ENCODE data around the gene GLI2. TPM values are rescaled to one million over a fixed set of nuclear protein-coding genes. Genes with fewer than 3 reads are reported as not detected.

Gene GLI2
- total and polyA plus RNA-seq, 9 donors, result 5.9 to 53.0 (median 36.3) TPM

- intact Hi-C loops (cut with DNase I), result loop anchor here in 1 of 4 donors (10.0 kb wide), 1 partner anchor 78 kb away; no protein-coding TSS in a partner anchor
- DNase-seq, result no peak
- H3K9me3 ChIP-seq, result no peaks in the 10 kb centered on the region
- H3K27ac ChIP-seq, result no peak overlapping the region
- H3K27me3 ChIP-seq, result no peaks in the 10 kb centered on the region
- 95 to 100% (median 96%) methylated on average over 2 of the region's 2 CpGs for WGBS, 3 donors
- peaks cover 17% of the 10 kb centered on the region for H3K4me1 ChIP-seq (ENCODE audit: insufficient read depth)
- no peak for TF ChIP-seq EP300 (IDR thresholded peaks at IDR 0.05)
- no peak for TF ChIP-seq CTCF (IDR thresholded peaks at IDR 0.05)
- TF ChIP-seq POLR2A (IDR thresholded peaks at IDR 0.05), result no peak
- no peak overlapping the region for H3K4me3 ChIP-seq
- H3K36me3 ChIP-seq, result no peaks in the 10 kb centered on the region
These were observed 11.6 kb downstream of the GLI2 start for GRCh38 chr2:120747281-120747680.

- Histone ChIP-seq H3K4me1 (ENCODE audit: insufficient read depth) (peaks cover 17% of the 10 kb centered on the region), H3K27ac (no peak overlapping the region), H3K27me3 (no peaks in the 10 kb centered on the region), H3K9me3 (no peaks in the 10 kb centered on the region), H3K36me3 (no peaks in the 10 kb centered on the region), H3K4me3 (no peak overlapping the region)
- DNase-seq, result no peak
- TF ChIP-seq EP300 (IDR thresholded peaks at IDR 0.05), result no peak
- WGBS, 3 donors, result 96 to 99% (median 96%) methylated on average over 7 of the region's 7 CpGs
- intact Hi-C loops (cut with DNase I), result loop anchor here in 1 of 4 donors (10.0 kb wide), 1 partner anchor 77 kb away; no protein-coding TSS in a partner anchor
These were observed 12.0 kb downstream of the GLI2 start for GRCh38 chr2:120747706-120748105.

GRCh38 chr2:120748310-120748709 is 12.6 kb downstream of the GLI2 start:
- no peaks in the 10 kb centered on the region for H3K36me3 ChIP-seq
- WGBS, 3 donors, result 86 to 95% (median 90%) methylated on average over 3 of the region's 3 CpGs
- TF ChIP-seq POLR2A (IDR thresholded peaks at IDR 0.05) (no peak), CTCF (IDR thresholded peaks at IDR 0.05) (no peak), EP300 (IDR thresholded peaks at IDR 0.05) (no peak)
- H3K9me3 ChIP-seq, result no peaks in the 10 kb centered on the region
- intact Hi-C loops (cut with DNase I), result loop anchor here in 1 of 4 donors (10.0 kb wide), 1 partner anchor 76 kb away; no protein-coding TSS in a partner anchor
- no peaks in the 10 kb centered on the region for H3K27me3 ChIP-seq
- H3K27ac ChIP-seq, result no peak overlapping the region
- DNase-seq, result peak in 1 of 5 donors; percentile 8
- H3K4me3 ChIP-seq, result no peak overlapping the region
- H3K4me1 ChIP-seq (ENCODE audit: insufficient read depth), result peaks cover 17% of the 10 kb centered on the region

GRCh38 chr2:120748741-120749140 is 13.1 kb downstream of the GLI2 start:
- Histone ChIP-seq H3K4me1 (ENCODE audit: insufficient read depth) (peaks cover 17% of the 10 kb centered on the region), H3K27ac (no peak overlapping the region), H3K4me3 (no peak overlapping the region), H3K36me3 (no peaks in the 10 kb centered on the region), H3K27me3 (no peaks in the 10 kb centered on the region), H3K9me3 (no peaks in the 10 kb centered on the region)
- no peak for DNase-seq
- intact Hi-C loops (cut with DNase I), result loop anchor here in 1 of 4 donors (10.0 kb wide), 1 partner anchor 76 kb away; no protein-coding TSS in a partner anchor
- TF ChIP-seq POLR2A (IDR thresholded peaks at IDR 0.05) (no peak), EP300 (IDR thresholded peaks at IDR 0.05) (no peak), CTCF (IDR thresholded peaks at IDR 0.05) (no peak)

All from ovary (tissue), 9 donors.